PC-3 (cell line): ENCODE data around the gene LRP1B. TPM values are rescaled to one million over a fixed set of nuclear protein-coding genes. Genes with fewer than 3 reads are reported as not detected.

Source experiments
- ATAC-seq: fragments of 200-7000 bp; cut with Tn5 transposase; 2 replicates; pipeline ENCODE4 v1.9.1; 2020; ENCODE audit warnings: mild to moderate bottlenecking, moderate library complexity
- BruUV-seq: library from RNA; stranded (reverse); fragments of 400-500 nt; replicated peaks from 2 replicates; lab custom pipeline; 2021; lab: Mats Ljungman, UMichigan
- CTCF ChIA-PET: fragments of 300-600 bp; sonication (Branson Sonifier 250); formaldehyde crosslinking; loops from one replicate; lab custom pipeline; 2022; ENCODE audit warnings: antibody characterized with exemption; lab: Charles Lee
- POLR2A ChIA-PET: fragments of 300-600 bp; sonication (Branson Sonifier 250); formaldehyde crosslinking; loops from one replicate; lab custom pipeline; 2022; ENCODE audit warnings: antibody characterized with exemption; ENCODE audit not compliant: unreplicated experiment; lab: Charles Lee
- DNase-seq: peaks from one replicate; pipeline ENCODE4 v3.0.0-alpha.2; 2015
- H2AFZ ChIP-seq: fragments of 300-600 bp; sonication (generic); 2 replicates; pipeline ENCODE4 v1.6.0; 2016; ENCODE audit warnings: antibody characterized with exemption, low read length
- H3F3A ChIP-seq: fragments of 300-600 bp; sonication (generic); one replicate; pipeline ENCODE4 v1.6.0; 2017; ENCODE audit warnings: antibody characterized with exemption, low read length, control low read depth, mild to moderate bottlenecking; ENCODE audit not compliant: unreplicated experiment
- H3K27ac ChIP-seq: fragments of 300-600 bp; sonication (generic); 2 replicates; pipeline ENCODE4 v1.5.1; 2016; ENCODE audit warnings: mild to moderate bottlenecking, low read length
- H3K27me3 ChIP-seq: fragments of 300-600 bp; sonication (generic); 2 replicates; pipeline ENCODE4 v1.6.1; 2016; ENCODE audit warnings: low read length, mixed read lengths
- H3K36me3 ChIP-seq: fragments of 300-600 bp; sonication (generic); 2 replicates; pipeline ENCODE4 v1.6.1; 2016; ENCODE audit warnings: low read depth, mixed run types, low read length, mixed read lengths
- H3K4me1 ChIP-seq: fragments of 300-600 bp; sonication (generic); 2 replicates; pipeline ENCODE4 v1.5.1; 2016; ENCODE audit warnings: low read length; ENCODE audit not compliant: insufficient read depth
- H3K4me2 ChIP-seq: fragments of 300-600 bp; sonication (generic); 2 replicates; pipeline ENCODE4 v1.6.0; 2016; ENCODE audit warnings: low read length
- H3K4me3 ChIP-seq: fragments of 300-600 bp; sonication (generic); 2 replicates; pipeline ENCODE4 v1.5.1; 2016; ENCODE audit warnings: mild to moderate bottlenecking, low read length, mixed read lengths
- H3K79me2 ChIP-seq: fragments of 300-600 bp; sonication (generic); 2 replicates; pipeline ENCODE4 v1.6.1; 2017; ENCODE audit warnings: low read length, mixed read lengths
- H3K9ac ChIP-seq: fragments of 300-600 bp; sonication (generic); 2 replicates; pipeline ENCODE4 v1.6.0; 2016; ENCODE audit warnings: mild to moderate bottlenecking, low read length
- H3K9me2 ChIP-seq: fragments of 300-600 bp; sonication (generic); replicated peaks from 2 replicates; pipeline ENCODE4 v1.6.1; 2016; ENCODE audit warnings: mixed run types, low read length, mixed read lengths
- H3K9me3 ChIP-seq: fragments of 300-600 bp; sonication (generic); 2 replicates; pipeline ENCODE4 v1.6.1; 2016; ENCODE audit warnings: low read length, mixed read lengths
- H4K20me1 ChIP-seq: fragments of 300-600 bp; sonication (generic); 2 replicates; pipeline ENCODE4 v1.6.1; 2016; ENCODE audit warnings: low read length, mixed read lengths
- CTCF ChIP-seq: fragments of 300-600 bp; sonication (generic); conservative IDR thresholded peaks from 2 replicates; pipeline ENCODE4 v1.5.1; 2017; ENCODE audit warnings: antibody characterized with exemption, low read depth, mild to moderate bottlenecking, low read length
- EZH2 ChIP-seq: fragments of 300-600 bp; sonication (generic); IDR thresholded peaks from one replicate; pipeline ENCODE4 v1.6.1; 2017; ENCODE audit warnings: antibody characterized with exemption, mild to moderate bottlenecking, low read length; ENCODE audit not compliant: unreplicated experiment
- EZH2phosphoT487 ChIP-seq: fragments of 300-600 bp; sonication (generic); IDR thresholded peaks from 2 replicates; pipeline ENCODE4 v1.6.1; 2018; ENCODE audit warnings: mild to moderate bottlenecking, antibody characterized with exemption, low read length, borderline replicate concordance
- intact Hi-C: fragments of 100-400 bp; cut with micrococcal nuclease; formaldehyde crosslinking; loops from 2 replicates; pipeline ENCODE4 v1.9.0; 2023
- total RNA-seq: library from RNA; depleted of rRNA; stranded (reverse); fragments of >200 nt; gene quantifications from 2 replicates; pipeline ENCODE4 v1.2.3, GENCODE V29; 2014

Gene LRP1B
- total RNA-seq, 1 experiment from 2014 or later = 0.04 TPM

GRCh38 chr2:141869572-141869971, 261.2 kb downstream of the LRP1B start:
- ChIA-PET POLR2A (no interaction called here), CTCF (no interaction called here)
- Histone ChIP-seq H3K4me1 (peaks cover 6% of the 10 kb centered on the region), H3K27me3 (no peaks in the 10 kb centered on the region), H4K20me1 (no peaks in the 10 kb centered on the region), H3F3A (no peaks in the 10 kb centered on the region), H3K36me3 (no peaks in the 10 kb centered on the region), H3K79me2 (no peaks in the 10 kb centered on the region), H3K4me3 (no peak overlapping the region), H2AFZ (no peak overlapping the region), H3K27ac (no peak overlapping the region), H3K4me2 (no peak overlapping the region), H3K9me2 (no peaks in the 10 kb centered on the region), H3K9me3 (no peaks in the 10 kb centered on the region), H3K9ac (no peak overlapping the region)
- TF ChIP-seq CTCF (no peak), EZH2phosphoT487 (no peak), EZH2 (no peak)
- no peak for DNase-seq
- ATAC-seq = no peak
- no TSS peak for BruUV-seq
- intact Hi-C loops = no loop called here

- H4K20me1 ChIP-seq = no peaks in the 10 kb centered on the region
- ChIA-PET POLR2A (no interaction called here), CTCF (no interaction called here)
- H3K9me2 ChIP-seq = no peaks in the 10 kb centered on the region
- no TSS peak for BruUV-seq
- no peaks in the 10 kb centered on the region for H3K27me3 ChIP-seq
- no peak overlapping the region for H3K27ac ChIP-seq
- H3K36me3 ChIP-seq = no peaks in the 10 kb centered on the region
- TF ChIP-seq EZH2phosphoT487 (no peak), EZH2 (no peak), CTCF (no peak)
- intact Hi-C loops = no loop called here
- ATAC-seq (no peak), DNase-seq (no peak)
- H3K4me1 ChIP-seq = no peaks in the 10 kb centered on the region
- H3K79me2 ChIP-seq = no peaks in the 10 kb centered on the region
- H3K9me3 ChIP-seq = no peaks in the 10 kb centered on the region
- no peak overlapping the region for H3K4me3 ChIP-seq
- no peak overlapping the region for H3K4me2 ChIP-seq
- no peaks in the 10 kb centered on the region for H3F3A ChIP-seq
- no peak overlapping the region for H3K9ac ChIP-seq
- H2AFZ ChIP-seq = no peak overlapping the region
These were observed 266.9 kb downstream of the LRP1B start for GRCh38 chr2:141863964-141864363.

GRCh38 chr2:141856215-141856919, 274.4 kb downstream of the LRP1B start:
- H3K36me3 ChIP-seq = no peaks in the 10 kb centered on the region
- no TSS peak for BruUV-seq
- no peaks in the 10 kb centered on the region for H3K9me2 ChIP-seq
- no peaks in the 10 kb centered on the region for H3K4me1 ChIP-seq
- DNase-seq (no peak), ATAC-seq (no peak)
- no peaks in the 10 kb centered on the region for H4K20me1 ChIP-seq
- intact Hi-C loops = no loop called here
- H3K4me2 ChIP-seq = no peak overlapping the region
- no peak for TF ChIP-seq CTCF
- H3F3A ChIP-seq = no peaks in the 10 kb centered on the region
- no peak overlapping the region for H3K4me3 ChIP-seq
- no peak overlapping the region for H3K9ac ChIP-seq
- no peak overlapping the region for H3K27ac ChIP-seq
- CTCF ChIA-PET = no interaction called here
- no peaks in the 10 kb centered on the region for H3K9me3 ChIP-seq
- POLR2A ChIA-PET = no interaction called here
- no peaks in the 10 kb centered on the region for H3K79me2 ChIP-seq
- no peak overlapping the region for H2AFZ ChIP-seq
- H3K27me3 ChIP-seq = no peaks in the 10 kb centered on the region
